Smooth muscle cell (in vitro differentiated cells): ENCODE measurements around the gene TLE6. TPM values are rescaled to one million over a fixed set of nuclear protein-coding genes. Genes with fewer than 3 reads are reported as not detected.
A peak's percentile ranks its signal among the peaks of the same experiment; 100 is the strongest.
"Not testable (repeated sequence)": the region's sequence is repeated elsewhere in the genome, so short reads cannot be mapped to it uniquely, and the experiment has no call there.

ENCODE experiments used
- DNase-seq: peaks from one replicate; lab custom pipeline; 2025; ENCODE audit not compliant: unreplicated experiment; lab: John Stamatoyannopoulos, UW
- H2AFZ ChIP-seq: fragments of 200-600 bp; sonication (generic); 2 replicates; pipeline ENCODE4 v1.6.0; 2016; ENCODE audit warnings: antibody characterized with exemption, low read depth, mild to moderate bottlenecking
- H3F3A ChIP-seq: fragments of 200-600 bp; sonication (generic); 2 replicates; pipeline ENCODE4 v1.6.0; 2017; ENCODE audit warnings: antibody characterized with exemption, low read depth
- H3K27ac ChIP-seq: fragments of 200-600 bp; sonication (generic); 2 replicates; pipeline ENCODE4 v1.5.1; 2016; ENCODE audit warnings: low read depth, mild to moderate bottlenecking
- H3K27me3 ChIP-seq: fragments of 200-600 bp; sonication (generic); 2 replicates; pipeline ENCODE4 v1.6.1; 2016; ENCODE audit warnings: low read depth, mild to moderate bottlenecking
- H3K36me3 ChIP-seq: fragments of 200-600 bp; sonication (generic); 2 replicates; pipeline ENCODE4 v1.5.1; 2016; ENCODE audit warnings: low read depth
- H3K4me1 ChIP-seq: fragments of 200-600 bp; sonication (generic); 2 replicates; pipeline ENCODE4 v1.5.1; 2016; ENCODE audit warnings: low read depth
- H3K4me2 ChIP-seq: fragments of 200-600 bp; sonication (generic); 2 replicates; pipeline ENCODE4 v1.6.0; 2016; ENCODE audit warnings: mild to moderate bottlenecking
- H3K4me3 ChIP-seq: fragments of 200-600 bp; sonication (generic); 2 replicates; pipeline ENCODE4 v1.5.1; 2016; ENCODE audit warnings: mild to moderate bottlenecking
- H3K79me2 ChIP-seq: fragments of 200-600 bp; sonication (generic); 2 replicates; pipeline ENCODE4 v1.6.0; 2016; ENCODE audit warnings: low read depth, mild to moderate bottlenecking
- H3K9ac ChIP-seq: fragments of 200-600 bp; sonication (generic); 2 replicates; pipeline ENCODE4 v1.6.0; 2016; ENCODE audit warnings: low read depth
- H3K9me3 ChIP-seq: fragments of 200-600 bp; sonication (generic); replicated peaks from 2 replicates; pipeline ENCODE4 v1.5.1; 2016; ENCODE audit warnings: low read depth
- H4K20me1 ChIP-seq: fragments of 200-600 bp; sonication (generic); 2 replicates; pipeline ENCODE4 v1.6.0; 2016; ENCODE audit warnings: low read depth
- WGBS: methylation state at CpG from one replicate; pipeline ENCODE4 v1.1.7; 2016; ENCODE audit warnings: low lambda C conversion rate; 5-methylcytosine and 5-hydroxymethylcytosine counted together
- polyA plus RNA-seq: library from polyadenylated mRNA; unstranded; fragments of >200 nt; fragmentation: Nextera tagmentation; extraction: Ambion mirVana; gene quantifications from 2 replicates; pipeline ENCODE4 v1.2.1, GENCODE V29; 2016
- total RNA-seq: library from RNA; depleted of rRNA; stranded (reverse); fragments of >200 nt; gene quantifications from 2 replicates; pipeline ENCODE4 v1.2.3, GENCODE V29; 2014
- TF ChIP-seq, protein P1 (sequence below): fragments of 200-600 bp; sonication (generic); IDR thresholded peaks from 2 replicates; pipeline ENCODE4 v1.5.1; 2017; ENCODE audit warnings: borderline replicate concordance, mild to moderate bottlenecking, antibody characterized with exemption; ENCODE audit not compliant: insufficient read depth, poor library complexity, severe bottlenecking

The TLE6 gene
- total and polyA plus RNA-seq, 2 experiments from 2014 or later: 0.27 to 3.2 TPM

DNA sequence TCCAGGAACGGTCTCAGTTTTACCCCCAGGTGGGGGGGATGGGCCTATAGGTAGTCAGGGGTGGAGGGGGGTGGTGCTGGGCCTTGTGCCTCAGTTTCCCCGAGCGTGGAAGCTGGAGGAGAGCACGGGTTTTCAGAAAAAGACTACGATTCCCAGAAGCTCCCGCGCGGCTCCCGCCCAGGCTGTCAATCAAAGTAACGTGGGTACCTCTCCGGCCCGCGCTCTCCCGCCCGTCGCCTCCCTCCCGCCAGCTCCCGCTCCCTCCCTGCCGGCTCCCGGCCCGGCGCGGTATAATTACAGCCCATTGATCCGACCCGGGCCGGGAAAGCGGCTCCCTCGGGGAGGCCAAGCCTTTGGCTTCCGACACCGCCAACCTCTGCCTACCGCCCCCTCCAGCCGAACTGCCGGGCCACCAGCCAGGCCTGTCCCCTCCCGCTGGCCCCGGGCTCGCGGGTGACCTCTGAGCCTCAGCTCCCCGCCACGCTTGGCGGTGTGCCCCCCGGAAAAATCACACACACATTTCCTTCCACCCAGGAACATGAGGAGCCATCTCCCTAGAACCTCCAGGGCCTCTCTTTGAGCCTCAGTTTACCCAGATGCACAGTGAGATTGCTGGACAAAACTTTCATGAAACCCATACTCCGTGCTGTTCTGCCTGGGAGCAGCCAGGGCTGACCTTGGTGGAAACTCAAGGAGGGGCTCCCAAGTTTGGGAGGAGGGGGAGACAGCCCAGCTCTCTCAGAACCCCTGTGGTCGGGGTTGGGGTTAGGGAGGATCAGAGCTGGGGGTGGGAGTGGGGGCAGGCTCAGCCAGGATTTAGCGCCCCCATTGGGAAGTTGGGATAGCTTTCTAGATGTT is 59.0 kb downstream of the TLE6 start:
- peak overlapping the region; percentile 88 for H2AFZ ChIP-seq
- no peaks in the 10 kb centered on the region for H4K20me1 ChIP-seq
- H3K9ac ChIP-seq: peak overlapping the region; percentile 55
- DNase-seq: peak; percentile 82
- H3F3A ChIP-seq: peaks cover 20% of the 10 kb centered on the region
- H3K27me3 ChIP-seq: no peaks in the 10 kb centered on the region
- 0% methylated on average over 18 of the region's 44 CpGs for WGBS
- no peaks in the 10 kb centered on the region for H3K9me3 ChIP-seq
- H3K4me3 ChIP-seq: peak overlapping the region; percentile 62
- H3K4me1 ChIP-seq: peaks cover 6% of the 10 kb centered on the region
- peak overlapping the region; percentile 55 for H3K27ac ChIP-seq
- H3K4me2 ChIP-seq: peak overlapping the region; percentile 95
- no peaks in the 10 kb centered on the region for H3K79me2 ChIP-seq
- no peaks in the 10 kb centered on the region for H3K36me3 ChIP-seq
- TF ChIP-seq, protein P1, sequence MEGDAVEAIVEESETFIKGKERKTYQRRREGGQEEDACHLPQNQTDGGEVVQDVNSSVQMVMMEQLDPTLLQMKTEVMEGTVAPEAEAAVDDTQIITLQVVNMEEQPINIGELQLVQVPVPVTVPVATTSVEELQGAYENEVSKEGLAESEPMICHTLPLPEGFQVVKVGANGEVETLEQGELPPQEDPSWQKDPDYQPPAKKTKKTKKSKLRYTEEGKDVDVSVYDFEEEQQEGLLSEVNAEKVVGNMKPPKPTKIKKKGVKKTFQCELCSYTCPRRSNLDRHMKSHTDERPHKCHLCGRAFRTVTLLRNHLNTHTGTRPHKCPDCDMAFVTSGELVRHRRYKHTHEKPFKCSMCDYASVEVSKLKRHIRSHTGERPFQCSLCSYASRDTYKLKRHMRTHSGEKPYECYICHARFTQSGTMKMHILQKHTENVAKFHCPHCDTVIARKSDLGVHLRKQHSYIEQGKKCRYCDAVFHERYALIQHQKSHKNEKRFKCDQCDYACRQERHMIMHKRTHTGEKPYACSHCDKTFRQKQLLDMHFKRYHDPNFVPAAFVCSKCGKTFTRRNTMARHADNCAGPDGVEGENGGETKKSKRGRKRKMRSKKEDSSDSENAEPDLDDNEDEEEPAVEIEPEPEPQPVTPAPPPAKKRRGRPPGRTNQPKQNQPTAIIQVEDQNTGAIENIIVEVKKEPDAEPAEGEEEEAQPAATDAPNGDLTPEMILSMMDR: no peak

DNA sequence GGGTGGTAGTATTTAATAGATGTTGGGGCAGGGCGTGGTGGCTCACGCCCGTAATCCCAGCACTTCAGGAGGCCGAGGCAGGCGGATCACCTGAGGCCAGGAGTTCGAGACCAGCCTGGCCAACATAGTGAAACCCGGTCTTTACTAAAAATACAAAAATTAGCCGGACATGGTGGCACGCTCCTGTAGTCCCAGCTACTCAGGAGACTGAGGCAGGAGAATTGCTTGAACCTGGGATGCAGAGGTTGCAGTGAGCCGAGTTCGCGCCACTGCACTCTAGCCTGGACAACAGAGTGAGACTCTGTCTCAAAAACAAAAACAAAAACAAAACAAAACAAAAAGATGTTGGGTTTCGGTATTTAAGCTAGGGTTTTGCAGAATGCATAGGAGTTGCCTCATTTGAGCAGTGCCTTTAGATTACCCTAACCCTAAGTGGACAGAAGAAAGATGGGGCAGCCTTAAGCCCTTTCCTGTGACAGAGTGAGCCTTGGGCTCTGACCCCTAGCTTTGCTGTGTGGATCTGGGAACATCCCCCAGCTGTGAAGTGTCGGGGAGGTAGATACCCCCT is 59.7 kb downstream of the TLE6 start:
- H3K4me1 ChIP-seq: peaks cover 12% of the 10 kb centered on the region
- H3K79me2 ChIP-seq, H3K36me3 ChIP-seq, H2AFZ ChIP-seq, H4K20me1 ChIP-seq, H3K27me3 ChIP-seq, H3K27ac ChIP-seq, H3K9ac ChIP-seq, H3K9me3 ChIP-seq, DNase-seq: not testable (repeated sequence)
- peak overlapping the region; percentile 95 for H3K4me2 ChIP-seq
- H3F3A ChIP-seq: peaks cover 20% of the 10 kb centered on the region
- 68% methylated on average over 14 of the region's 14 CpGs for WGBS
- H3K4me3 ChIP-seq: peak overlapping the region; percentile 62

DNA sequence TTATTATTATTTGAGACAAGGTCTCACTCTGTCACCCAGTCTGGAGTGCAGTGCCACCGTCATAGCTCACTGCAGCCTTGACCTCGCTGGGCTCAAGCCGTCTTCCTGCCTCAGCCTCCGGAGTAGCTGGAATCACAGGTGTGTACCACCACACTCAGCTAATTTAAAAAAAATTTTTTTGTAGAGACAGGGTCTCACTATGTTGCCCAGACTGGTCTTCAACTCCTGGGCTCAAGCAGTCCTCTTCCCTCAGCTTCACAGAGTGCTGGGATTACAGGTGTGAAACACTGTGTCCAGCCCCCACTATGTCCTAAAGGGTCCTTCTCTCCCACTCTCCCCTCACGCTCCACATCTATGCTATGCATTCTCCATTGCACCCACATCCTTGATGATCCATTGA is 60.9 kb downstream of the TLE6 start:
- Histone ChIP-seq H4K20me1 (no peaks in the 10 kb centered on the region), H2AFZ (no peak overlapping the region), H3K4me1 (peaks cover 12% of the 10 kb centered on the region), H3K4me3 (no peak overlapping the region), H3K9ac (no peak overlapping the region), H3K36me3 (no peaks in the 10 kb centered on the region), H3K79me2 (no peaks in the 10 kb centered on the region), H3F3A (peaks cover 20% of the 10 kb centered on the region), H3K27me3 (no peaks in the 10 kb centered on the region), H3K27ac (no peak overlapping the region), H3K9me3 (no peaks in the 10 kb centered on the region), H3K4me2 (no peak overlapping the region)
- no peak for DNase-seq
- WGBS: 88% methylated on average over 5 of the region's 5 CpGs
- TF ChIP-seq, protein P1: no peak

DNA sequence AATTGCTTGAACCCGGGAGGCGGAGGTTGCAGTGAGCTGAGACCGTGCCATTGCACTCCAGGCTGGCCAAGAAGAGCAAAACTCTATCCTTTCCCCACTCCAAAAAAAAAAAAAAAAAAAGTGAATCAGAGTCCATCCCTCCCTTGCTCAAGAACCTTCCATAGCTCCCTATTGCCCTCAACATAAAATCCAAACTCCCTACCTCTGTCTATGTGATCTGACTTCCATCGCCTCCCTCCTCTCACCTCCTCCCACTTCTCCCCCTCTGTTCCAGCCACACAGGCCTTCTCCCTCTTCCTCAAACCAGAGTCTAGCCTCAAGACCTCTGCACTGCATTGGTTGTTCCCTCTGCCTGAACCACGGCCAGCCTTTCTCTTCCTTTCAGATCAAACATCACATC is 61.8 kb downstream of the TLE6 start:
- Histone ChIP-seq H3K27me3 (no peaks in the 10 kb centered on the region), H3K9me3 (no peaks in the 10 kb centered on the region), H3K4me3 (no peak overlapping the region), H3K79me2 (no peaks in the 10 kb centered on the region), H4K20me1 (no peaks in the 10 kb centered on the region), H3K36me3 (no peaks in the 10 kb centered on the region), H3K9ac (no peak overlapping the region), H3K27ac (no peak overlapping the region), H3K4me2 (no peak overlapping the region), H3F3A (peaks cover 20% of the 10 kb centered on the region), H3K4me1 (peaks cover 12% of the 10 kb centered on the region), H2AFZ (no peak overlapping the region)
- 93% methylated on average over 5 of the region's 5 CpGs for WGBS
- TF ChIP-seq, protein P1: no peak
- DNase-seq: no peak
